ENCODE results near the gene REEP1.
A peak's percentile ranks its signal among the peaks of the same experiment; 100 is the strongest.

Gene REEP1

GRCh38 chr2:86223927-86224560 is 113.4 kb downstream of the REEP1 start:
- Histone ChIP-seq H3F3A (ENCODE audit: insufficient read depth, low read length) (no peaks in the 10 kb centered on the region), H3K4me1 (ENCODE audit: insufficient read depth, low read length, severe bottlenecking) (peaks cover 15% of the 10 kb centered on the region), H3K9me3 (ENCODE audit: low read length) (no peaks in the 10 kb centered on the region), H2AFZ (ENCODE audit: low read length) (no peak overlapping the region), H4K20me1 (ENCODE audit: insufficient read depth, low read length) (no peaks in the 10 kb centered on the region), H3K36me3 (ENCODE audit: insufficient read depth, low read length) (no peaks in the 10 kb centered on the region), H3K79me2 (ENCODE audit: insufficient read depth, low read length) (no peaks in the 10 kb centered on the region), H3K27ac (ENCODE audit: low read depth, low read length, poor library complexity, severe bottlenecking) (no peak overlapping the region), H3K4me2 (ENCODE audit: low read length) (no peak overlapping the region), H3K9me2 (ENCODE audit: low read depth, low read length) (no peaks in the 10 kb centered on the region), H3K4me3 (ENCODE audit: low read depth, low read length, poor library complexity, severe bottlenecking) (no peak overlapping the region), H3K9ac (ENCODE audit: low read length) (no peak overlapping the region), H3K27me3 (ENCODE audit: insufficient read depth, low read length) (no peaks in the 10 kb centered on the region)
- TF ChIP-seq, protein P1, sequence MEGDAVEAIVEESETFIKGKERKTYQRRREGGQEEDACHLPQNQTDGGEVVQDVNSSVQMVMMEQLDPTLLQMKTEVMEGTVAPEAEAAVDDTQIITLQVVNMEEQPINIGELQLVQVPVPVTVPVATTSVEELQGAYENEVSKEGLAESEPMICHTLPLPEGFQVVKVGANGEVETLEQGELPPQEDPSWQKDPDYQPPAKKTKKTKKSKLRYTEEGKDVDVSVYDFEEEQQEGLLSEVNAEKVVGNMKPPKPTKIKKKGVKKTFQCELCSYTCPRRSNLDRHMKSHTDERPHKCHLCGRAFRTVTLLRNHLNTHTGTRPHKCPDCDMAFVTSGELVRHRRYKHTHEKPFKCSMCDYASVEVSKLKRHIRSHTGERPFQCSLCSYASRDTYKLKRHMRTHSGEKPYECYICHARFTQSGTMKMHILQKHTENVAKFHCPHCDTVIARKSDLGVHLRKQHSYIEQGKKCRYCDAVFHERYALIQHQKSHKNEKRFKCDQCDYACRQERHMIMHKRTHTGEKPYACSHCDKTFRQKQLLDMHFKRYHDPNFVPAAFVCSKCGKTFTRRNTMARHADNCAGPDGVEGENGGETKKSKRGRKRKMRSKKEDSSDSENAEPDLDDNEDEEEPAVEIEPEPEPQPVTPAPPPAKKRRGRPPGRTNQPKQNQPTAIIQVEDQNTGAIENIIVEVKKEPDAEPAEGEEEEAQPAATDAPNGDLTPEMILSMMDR (IDR thresholded peaks at IDR 0.05; ENCODE audit: low read length), result no peak
- no peak for TF ChIP-seq EZH2 (IDR thresholded peaks at IDR 0.05; ENCODE audit: borderline replicate concordance, low read length)

GRCh38 chr2:86223140-86223926 is 114.1 kb downstream of the REEP1 start:
- H2AFZ ChIP-seq (ENCODE audit: low read length), result no peak overlapping the region
- no peak overlapping the region for H3K4me2 ChIP-seq (ENCODE audit: low read length)
- no peak overlapping the region for H3K9ac ChIP-seq (ENCODE audit: low read length)
- no peak for TF ChIP-seq EZH2 (IDR thresholded peaks at IDR 0.05; ENCODE audit: borderline replicate concordance, low read length)
- TF ChIP-seq, protein P1 (IDR thresholded peaks at IDR 0.05; ENCODE audit: low read length), result no peak
- H3K4me3 ChIP-seq (ENCODE audit: low read depth, low read length, poor library complexity, severe bottlenecking), result no peak overlapping the region
- no peaks in the 10 kb centered on the region for H3F3A ChIP-seq (ENCODE audit: insufficient read depth, low read length)
- H3K4me1 ChIP-seq (ENCODE audit: insufficient read depth, low read length, severe bottlenecking), result peaks cover 10% of the 10 kb centered on the region
- no peaks in the 10 kb centered on the region for H4K20me1 ChIP-seq (ENCODE audit: insufficient read depth, low read length)
- no peaks in the 10 kb centered on the region for H3K9me3 ChIP-seq (ENCODE audit: low read length)
- no peaks in the 10 kb centered on the region for H3K9me2 ChIP-seq (ENCODE audit: low read depth, low read length)
- no peaks in the 10 kb centered on the region for H3K36me3 ChIP-seq (ENCODE audit: insufficient read depth, low read length)
- no peaks in the 10 kb centered on the region for H3K27me3 ChIP-seq (ENCODE audit: insufficient read depth, low read length)
- H3K27ac ChIP-seq (ENCODE audit: low read depth, low read length, poor library complexity, severe bottlenecking), result no peak overlapping the region
- no peaks in the 10 kb centered on the region for H3K79me2 ChIP-seq (ENCODE audit: insufficient read depth, low read length)

GRCh38 chr2:86221066-86221684 is 116.3 kb downstream of the REEP1 start:
- H3K9ac ChIP-seq (ENCODE audit: low read length), result no peak overlapping the region
- no peak overlapping the region for H3K4me2 ChIP-seq (ENCODE audit: low read length)
- H3K36me3 ChIP-seq (ENCODE audit: insufficient read depth, low read length), result no peaks in the 10 kb centered on the region
- no peak overlapping the region for H3K27ac ChIP-seq (ENCODE audit: low read depth, low read length, poor library complexity, severe bottlenecking)
- no peaks in the 10 kb centered on the region for H3K79me2 ChIP-seq (ENCODE audit: insufficient read depth, low read length)
- no peak overlapping the region for H3K4me3 ChIP-seq (ENCODE audit: low read depth, low read length, poor library complexity, severe bottlenecking)
- no peak overlapping the region for H2AFZ ChIP-seq (ENCODE audit: low read length)
- H3K4me1 ChIP-seq (ENCODE audit: insufficient read depth, low read length, severe bottlenecking), result peaks cover 9% of the 10 kb centered on the region
- TF ChIP-seq, protein P1 (IDR thresholded peaks at IDR 0.05; ENCODE audit: low read length), result peak; percentile 96
- TF ChIP-seq EZH2 (IDR thresholded peaks at IDR 0.05; ENCODE audit: borderline replicate concordance, low read length), result no peak
- H3F3A ChIP-seq (ENCODE audit: insufficient read depth, low read length), result no peaks in the 10 kb centered on the region
- H3K9me3 ChIP-seq (ENCODE audit: low read length), result no peaks in the 10 kb centered on the region
- no peaks in the 10 kb centered on the region for H4K20me1 ChIP-seq (ENCODE audit: insufficient read depth, low read length)
- H3K27me3 ChIP-seq (ENCODE audit: insufficient read depth, low read length), result no peaks in the 10 kb centered on the region
- no peaks in the 10 kb centered on the region for H3K9me2 ChIP-seq (ENCODE audit: low read depth, low read length)
